ENCODE data around the gene GNAZ.

The GNAZ gene

GRCh38 chr22:23110190-23110921, 40.0 kb downstream of the GNAZ start:
- Histone ChIP-seq H3K4me3 (no peak overlapping the region), H3K27ac (no peak overlapping the region)
- TF ChIP-seq CTCF (IDR thresholded peaks at IDR 0.05): no peak
- DNase-seq (ENCODE audit: low spot score): no peak

- Histone ChIP-seq H3K4me3 (no peak overlapping the region), H3K27ac (no peak overlapping the region)
- DNase-seq (ENCODE audit: low spot score): no peak
- no peak for TF ChIP-seq CTCF (IDR thresholded peaks at IDR 0.05)
Observed at GRCh38 chr22:23110922-23111527, 40.7 kb downstream of the GNAZ start.

GRCh38 chr22:23112472-23113012, 42.2 kb downstream of the GNAZ start:
- Histone ChIP-seq H3K27ac (no peak overlapping the region), H3K4me3 (no peak overlapping the region)
- no peak for DNase-seq (ENCODE audit: low spot score)
- TF ChIP-seq CTCF (IDR thresholded peaks at IDR 0.05): no peak

GRCh38 chr22:23113067-23113846, 42.9 kb downstream of the GNAZ start:
- no peak overlapping the region for H3K4me3 ChIP-seq
- no peak for TF ChIP-seq CTCF (IDR thresholded peaks at IDR 0.05)
- no peak overlapping the region for H3K27ac ChIP-seq
- no peak for DNase-seq (ENCODE audit: low spot score)

- DNase-seq (ENCODE audit: low spot score): no peak
- H3K4me3 ChIP-seq: no peak overlapping the region
- TF ChIP-seq CTCF (IDR thresholded peaks at IDR 0.05): no peak
- no peak overlapping the region for H3K27ac ChIP-seq
Observed at GRCh38 chr22:23113847-23114720, 43.8 kb downstream of the GNAZ start.

GRCh38 chr22:23114721-23115020, 44.4 kb downstream of the GNAZ start:
- no peak for DNase-seq (ENCODE audit: low spot score)
- Histone ChIP-seq H3K4me3 (no peak overlapping the region), H3K27ac (no peak overlapping the region)
- TF ChIP-seq CTCF (IDR thresholded peaks at IDR 0.05): no peak

All from coronary artery (tissue), 2 donors.